A549 (cell line): ENCODE measurements around the gene PRKX.

Experiments
- BHLHE40 ChIP-seq: IDR thresholded peaks from 2 replicates; pipeline ENCODE4 v1.6.1; 2012; ENCODE audit warnings: low read depth, low read length, inconsistent platforms
- CEBPB ChIP-seq, 2 experiments: fragments of >200 bp in 1 of 2; sonication (Bioruptor Twin) in 1 of 2; formaldehyde crosslinking in 1 of 2; IDR thresholded peaks; 2 replicates each; pipeline ENCODE4 v1.6.1; 2012 to 2016
- CTCF ChIP-seq: fragments of >200 bp; sonication (Bioruptor Twin); formaldehyde crosslinking; IDR thresholded peaks from 3 replicates; pipeline ENCODE4 v1.5.1; 2016
- HES2 ChIP-seq: fragments of >200 bp; sonication (Bioruptor Twin); formaldehyde crosslinking; IDR thresholded peaks from 2 replicates; pipeline ENCODE4 v1.6.1; 2016
- MAX ChIP-seq: IDR thresholded peaks from 2 replicates; pipeline ENCODE4 v1.6.1; 2012
- MYC ChIP-seq: IDR thresholded peaks from 2 replicates; pipeline ENCODE4 v1.6.1; 2012; ENCODE audit warnings: mild to moderate bottlenecking, inconsistent platforms, low read length, improper control_type of control experiment, borderline replicate concordance
- POLR2A ChIP-seq: IDR thresholded peaks from 2 replicates; pipeline ENCODE4 v1.6.1; 2012; ENCODE audit warnings: mild to moderate bottlenecking, low read length
- RAD21 ChIP-seq, 2 experiments: fragments of >200 bp in 1 of 2; sonication (Bioruptor Twin) in 1 of 2; formaldehyde crosslinking in 1 of 2; IDR thresholded peaks in 1 of 2; conservative IDR thresholded peaks in 1 of 2; 2 replicates in 1 of 2; 3 replicates in 1 of 2; pipeline ENCODE4 v1.6.1; 2012 to 2018; ENCODE audit warnings: inconsistent platforms in 1 of 2
- RCOR1 ChIP-seq: fragments of 150-350 bp; IDR thresholded peaks from 2 replicates; pipeline ENCODE4 v1.6.1; 2014; ENCODE audit warnings: antibody characterized with exemption, low read length, low read depth
- RFX5 ChIP-seq: fragments of 450-650 bp; IDR thresholded peaks from 2 replicates; pipeline ENCODE4 v1.7.1; 2014; ENCODE audit warnings: antibody characterized with exemption, mild to moderate bottlenecking, moderate library complexity
- SMC3 ChIP-seq: fragments of >200 bp; sonication (Bioruptor Twin); formaldehyde crosslinking; IDR thresholded peaks from 3 replicates; pipeline ENCODE4 v1.6.1; 2018; ENCODE audit warnings: inconsistent platforms
- SREBF2 ChIP-seq: fragments of 450-650 bp; IDR thresholded peaks from 2 replicates; pipeline ENCODE4 v1.6.1; 2014; ENCODE audit warnings: mild to moderate bottlenecking, moderate library complexity
- USF2 ChIP-seq: fragments of 450-650 bp; IDR thresholded peaks from 2 replicates; pipeline ENCODE4 v1.6.1; 2014; ENCODE audit warnings: antibody characterized with exemption
- TF ChIP-seq, protein P1 (sequence below): fragments of 200-600 bp; sonication (generic); IDR thresholded peaks from 2 replicates; pipeline ENCODE4 v1.6.1; 2016; ENCODE audit warnings: antibody characterized with exemption, mild to moderate bottlenecking, moderate library complexity

GRCh38 chrX:3581609-3582108 lies 131.8 kb downstream of the PRKX start:
- TF ChIP-seq MAX (no peak), CTCF (no peak), RCOR1 (no peak), RAD21 (conservative IDR thresholded peaks at IDR 0.05 in 1 of 2, IDR thresholded peaks at IDR 0.05 in 1 of 2) (no peak), CEBPB (IDR thresholded peaks at IDR 0.05) (no peak), SREBF2 (no peak), POLR2A (no peak), HES2 (no peak), BHLHE40 (no peak), MYC (no peak), RFX5 (no peak), SMC3 (no peak), USF2 (no peak)
- TF ChIP-seq, protein P1, sequence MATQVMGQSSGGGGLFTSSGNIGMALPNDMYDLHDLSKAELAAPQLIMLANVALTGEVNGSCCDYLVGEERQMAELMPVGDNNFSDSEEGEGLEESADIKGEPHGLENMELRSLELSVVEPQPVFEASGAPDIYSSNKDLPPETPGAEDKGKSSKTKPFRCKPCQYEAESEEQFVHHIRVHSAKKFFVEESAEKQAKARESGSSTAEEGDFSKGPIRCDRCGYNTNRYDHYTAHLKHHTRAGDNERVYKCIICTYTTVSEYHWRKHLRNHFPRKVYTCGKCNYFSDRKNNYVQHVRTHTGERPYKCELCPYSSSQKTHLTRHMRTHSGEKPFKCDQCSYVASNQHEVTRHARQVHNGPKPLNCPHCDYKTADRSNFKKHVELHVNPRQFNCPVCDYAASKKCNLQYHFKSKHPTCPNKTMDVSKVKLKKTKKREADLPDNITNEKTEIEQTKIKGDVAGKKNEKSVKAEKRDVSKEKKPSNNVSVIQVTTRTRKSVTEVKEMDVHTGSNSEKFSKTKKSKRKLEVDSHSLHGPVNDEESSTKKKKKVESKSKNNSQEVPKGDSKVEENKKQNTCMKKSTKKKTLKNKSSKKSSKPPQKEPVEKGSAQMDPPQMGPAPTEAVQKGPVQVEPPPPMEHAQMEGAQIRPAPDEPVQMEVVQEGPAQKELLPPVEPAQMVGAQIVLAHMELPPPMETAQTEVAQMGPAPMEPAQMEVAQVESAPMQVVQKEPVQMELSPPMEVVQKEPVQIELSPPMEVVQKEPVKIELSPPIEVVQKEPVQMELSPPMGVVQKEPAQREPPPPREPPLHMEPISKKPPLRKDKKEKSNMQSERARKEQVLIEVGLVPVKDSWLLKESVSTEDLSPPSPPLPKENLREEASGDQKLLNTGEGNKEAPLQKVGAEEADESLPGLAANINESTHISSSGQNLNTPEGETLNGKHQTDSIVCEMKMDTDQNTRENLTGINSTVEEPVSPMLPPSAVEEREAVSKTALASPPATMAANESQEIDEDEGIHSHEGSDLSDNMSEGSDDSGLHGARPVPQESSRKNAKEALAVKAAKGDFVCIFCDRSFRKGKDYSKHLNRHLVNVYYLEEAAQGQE = no peak
